ENCODE results near the gene SH2B2.

DNA sequence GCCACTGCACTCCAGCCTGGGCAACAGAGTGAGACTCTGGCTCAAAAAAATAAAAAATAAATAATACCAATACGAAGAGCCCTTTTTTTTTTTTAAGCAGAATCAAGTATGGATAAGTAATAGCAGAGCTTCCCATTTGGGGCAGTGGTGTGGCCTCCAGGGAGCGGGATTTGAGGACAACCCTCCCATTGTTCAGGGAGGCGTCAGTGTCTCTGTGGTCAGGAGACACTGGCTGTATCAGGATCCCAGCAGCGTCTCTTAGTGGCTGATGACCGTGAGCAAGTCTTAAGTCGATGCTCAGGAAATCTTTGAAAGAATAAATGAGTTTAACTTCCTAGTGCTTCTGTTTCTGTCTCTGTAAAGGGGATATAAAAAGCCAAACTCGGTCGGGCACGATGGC is 25.2 kb upstream of the SH2B2 start:
- no peak for TF ChIP-seq YY1 (IDR thresholded peaks at IDR 0.05; ENCODE audit: insufficient read depth, insufficient read length)
- no peak for TF ChIP-seq ZNF274 (IDR thresholded peaks at IDR 0.05; ENCODE audit: low read depth, low read length)
- no peak for TF ChIP-seq SUZ12 (IDR thresholded peaks at IDR 0.05; ENCODE audit: extremely low read depth, insufficient read depth, insufficient read length)

Data from NT2/D1 (cell line).